Endothelial cell of umbilical vein (primary cell): ENCODE data around the gene SLC29A3. TPM values are rescaled to one million over a fixed set of nuclear protein-coding genes. Genes with fewer than 3 reads are reported as not detected.

Experiments used
- BruUV-seq: library from RNA; stranded (reverse); fragments of 400-500 nt; replicated peaks from 2 replicates; lab custom pipeline; 2021; lab: Mats Ljungman, UMichigan
- CTCF ChIA-PET: fragments of 300-600, 350-600 bp; sonication (Branson Sonifier 250); formaldehyde crosslinking; loops from one replicate; lab custom pipeline; 2021; ENCODE audit warnings: antibody characterized with exemption, inconsistent platforms; lab: Charles Lee
- POLR2A ChIA-PET: fragments of 300-600, 350-600 bp; sonication (Branson Sonifier 250); formaldehyde crosslinking; loops from one replicate; lab custom pipeline; 2021; ENCODE audit warnings: antibody characterized with exemption, inconsistent platforms; lab: Charles Lee
- DNase-seq: peaks from one replicate; pipeline ENCODE4 v3.0.0-alpha.2; 2011; ENCODE audit warnings: low read depth, low spot score
- FAIRE-seq: peaks from 2 replicates; lab custom pipeline; 2011; peaks lifted over from hg19 to GRCh38; lab: Jason Lieb, UNC
- H2AFZ ChIP-seq: 2 replicates; pipeline ENCODE4 v1.6.0; 2012; ENCODE audit warnings: low read depth, low read length, control low read depth, inconsistent platforms
- H3K27ac ChIP-seq: 2 replicates; pipeline ENCODE4 v1.5.1; 2011; ENCODE audit warnings: low read depth, mild to moderate bottlenecking, control low read depth, low read length, moderate library complexity; ENCODE audit not compliant: insufficient read depth
- H3K27me3 ChIP-seq, 2 experiments: 2 replicates each; pipeline versions ENCODE4 v1.6.0 to v1.6.1; 2011; ENCODE audit warnings: low read length in 2 of 2, mixed read lengths in 1 of 2; ENCODE audit not compliant: control insufficient read depth in 2 of 2, insufficient read depth in 2 of 2
- H3K36me3 ChIP-seq, 2 experiments: 2 replicates in 1 of 2; 3 replicates in 1 of 2; pipeline ENCODE4 v1.5.1; 2011; ENCODE audit warnings: low read length in 2 of 2, mild to moderate bottlenecking in 1 of 2, moderate library complexity in 1 of 2; ENCODE audit not compliant: control insufficient read depth in 2 of 2, insufficient read depth in 2 of 2; ENCODE audit errors: extremely low read depth in 1 of 2
- H3K4me1 ChIP-seq: 3 replicates; pipeline ENCODE4 v1.5.1; 2011; ENCODE audit warnings: mild to moderate bottlenecking, low read length; ENCODE audit not compliant: control insufficient read depth, insufficient read depth; ENCODE audit errors: extremely low read depth
- H3K4me2 ChIP-seq: 2 replicates; pipeline ENCODE4 v1.6.1; 2011; ENCODE audit warnings: low read length, control low read depth, mixed read lengths; ENCODE audit not compliant: insufficient read depth
- H3K4me3 ChIP-seq, 3 experiments: fragments of 200-600 bp in 1 of 3; sonication (generic), shearing (Covaris generic) in 1 of 3; replicated peaks in 1 of 3; 2 replicates each; pipeline ENCODE4 v1.5.1; 2011 to 2016; ENCODE audit warnings: control low read depth in 3 of 3, low read length in 3 of 3, mild to moderate bottlenecking in 2 of 3, inconsistent platforms in 1 of 3, low read depth in 1 of 3, moderate library complexity in 1 of 3; ENCODE audit not compliant: insufficient read depth in 1 of 3
- H3K79me2 ChIP-seq: 2 replicates; pipeline ENCODE4 v1.6.0; 2012; ENCODE audit warnings: low read length, inconsistent platforms; ENCODE audit not compliant: control insufficient read depth, insufficient read depth
- H3K9ac ChIP-seq: replicated peaks from 2 replicates; pipeline ENCODE3; 2011; ENCODE audit warnings: low read length, control low read depth; ENCODE audit not compliant: insufficient read depth; ENCODE audit errors: extremely low read depth
- H3K9me1 ChIP-seq: replicated peaks from 3 replicates; pipeline ENCODE4 v1.6.0; 2011; ENCODE audit warnings: mild to moderate bottlenecking, low read length; ENCODE audit not compliant: control insufficient read depth, insufficient read depth; ENCODE audit errors: extremely low read depth
- H3K9me3 ChIP-seq: replicated peaks from 2 replicates; pipeline ENCODE4 v1.5.1; 2012; ENCODE audit warnings: low read length, inconsistent platforms; ENCODE audit not compliant: control insufficient read depth, insufficient read depth
- H4K20me1 ChIP-seq: replicated peaks from 2 replicates; pipeline ENCODE3; 2011; ENCODE audit warnings: mild to moderate bottlenecking, low read length; ENCODE audit not compliant: control insufficient read depth, insufficient read depth; ENCODE audit errors: extremely low read depth
- CTCF ChIP-seq, 2 donors: IDR thresholded peaks; 1 replicate in 1 of 2; 2 replicates in 1 of 2; pipeline ENCODE4 v1.5.1; 2011; ENCODE audit warnings: low read length in 2 of 2, mild to moderate bottlenecking in 2 of 2, moderate library complexity in 2 of 2, control low read depth in 1 of 2, inconsistent platforms in 1 of 2, low read depth in 1 of 2; ENCODE audit not compliant: insufficient read depth in 1 of 2; ENCODE audit errors: extremely low read depth in 1 of 2
- EZH2 ChIP-seq: IDR thresholded peaks from 2 replicates; pipeline ENCODE4 v1.6.1; 2012; ENCODE audit warnings: borderline replicate concordance, low read depth, mild to moderate bottlenecking, moderate library complexity, low read length, inconsistent platforms; ENCODE audit not compliant: severe bottlenecking
- FOS ChIP-seq: IDR thresholded peaks from 2 replicates; pipeline ENCODE4 v1.6.1; 2011; ENCODE audit warnings: mild to moderate bottlenecking, low read length, moderate library complexity, borderline replicate concordance; ENCODE audit not compliant: insufficient read depth
- GATA2 ChIP-seq: IDR thresholded peaks from 2 replicates; pipeline ENCODE4 v1.7.0; 2011; ENCODE audit warnings: low read depth, mild to moderate bottlenecking, moderate library complexity, mixed read lengths, low read length; ENCODE audit not compliant: insufficient read length, insufficient read depth
- JUN ChIP-seq: IDR thresholded peaks from 2 replicates; pipeline ENCODE4 v1.6.1; 2011; ENCODE audit warnings: borderline replicate concordance, low read depth; ENCODE audit not compliant: insufficient read length, insufficient read depth
- MAX ChIP-seq: IDR thresholded peaks from 2 replicates; pipeline ENCODE4 v1.6.1; 2011; ENCODE audit not compliant: insufficient read depth, insufficient read length
- MYC ChIP-seq: IDR thresholded peaks from one replicate; pipeline ENCODE4 v1.6.1; 2011; ENCODE audit warnings: mild to moderate bottlenecking, low read depth, low read length
- POLR2A ChIP-seq: IDR thresholded peaks from 2 replicates; pipeline ENCODE4 v1.6.1; 2012; ENCODE audit warnings: low read depth, mild to moderate bottlenecking, control low read depth, low read length
- POLR2AphosphoS5 ChIP-seq: IDR thresholded peaks from 2 replicates; pipeline ENCODE4 v1.6.1; 2012; ENCODE audit warnings: low read depth, mild to moderate bottlenecking, control low read depth, low read length, moderate library complexity; ENCODE audit not compliant: insufficient read depth
- dilution Hi-C: fragments of 300-500 bp; cut with MboI; formaldehyde crosslinking; loops from one replicate; pipeline ENCODE4 v1.15.0; 2019; ENCODE audit warnings: low sequenced_read_pairs; ENCODE audit not compliant: extremely low pct_ligation_motif_present
- intact Hi-C: fragments of 100-400 bp; cut with micrococcal nuclease; formaldehyde crosslinking; loops from one replicate; pipeline ENCODE4 v1.10.0; 2022
- polyA plus RNA-seq, 4 experiments: library from polyadenylated mRNA; depleted of rRNA in 3 of 4; stranded (reverse) in 3 of 4; unstranded in 1 of 4; fragments of >200 nt; gene quantifications; 2 replicates each; pipeline versions ENCODE4 v1.2.1 to v1.2.3, GENCODE V29; 2011 to 2012; ENCODE audit warnings: missing spikeins in 1 of 4
- total RNA-seq: library from RNA; stranded (reverse); gene quantifications from 2 replicates; pipeline ENCODE4 v1.2.3, GENCODE V29; 2021

SLC29A3 gene
- total and polyA plus RNA-seq, 2 donors (not counting 3 experiments of a cell fraction or from before 2014, with no cell fraction given), result 5.0 to 9.1 TPM

GRCh38 chr10:71389768-71390460, 70.9 kb downstream of the SLC29A3 start:
- Histone ChIP-seq H3K9me1 (no peaks in the 10 kb centered on the region), H2AFZ (no peak overlapping the region), H3K27ac (no peak overlapping the region), H3K9me3 (no peaks in the 10 kb centered on the region), H3K79me2 (no peaks in the 10 kb centered on the region), H3K9ac (no peak overlapping the region), H3K4me2 (no peak overlapping the region), H3K4me3 (no peak overlapping the region), H3K27me3 (peaks cover 17 to 31% of the 10 kb centered on the region in 2 experiments), H3K4me1 (no peaks in the 10 kb centered on the region), H4K20me1 (no peaks in the 10 kb centered on the region), H3K36me3 (no peaks in the 10 kb centered on the region)
- dilution Hi-C loops, result no loop called here
- no TSS peak for BruUV-seq
- no peak for TF ChIP-seq POLR2A
- TF ChIP-seq POLR2AphosphoS5, result no peak
- TF ChIP-seq CTCF (IDR thresholded peaks at IDR 0.05; ENCODE audit: extremely low read depth in 1 of 2, insufficient read depth in 1 of 2, low read depth in 1 of 2, low read length in 2 of 2), result no peak
- no peak for TF ChIP-seq EZH2
- no peak for TF ChIP-seq JUN
- TF ChIP-seq GATA2, result no peak
- no peak for TF ChIP-seq FOS
- TF ChIP-seq MYC, result no peak
- no peak for TF ChIP-seq MAX
- no peak for FAIRE-seq
- DNase-seq, result no peak
- intact Hi-C loops, result no loop called here
- ChIA-PET POLR2A (no interaction called here), CTCF (interaction anchor here (0.8 to 1.6 kb wide), 5 partner anchors 15 to 180 kb away, joined by 3 to 4 read pairs (median 3); no protein-coding TSS in a partner anchor)
